ENCODE measurements around the gene PLXNA1.

The PLXNA1 gene

GRCh38 chr3:127003175-127003555 lies 20.2 kb downstream of the PLXNA1 start:
- no peak for DNase-seq

GRCh38 chr3:127003601-127004280 lies 20.8 kb downstream of the PLXNA1 start:
- no peak for DNase-seq

GRCh38 chr3:127004641-127005397 lies 21.9 kb downstream of the PLXNA1 start:
- DNase-seq = no peak

GRCh38 chr3:127005864-127006500 lies 23.1 kb downstream of the PLXNA1 start:
- DNase-seq = no peak

GRCh38 chr3:127006781-127007436 lies 24.0 kb downstream of the PLXNA1 start:
- DNase-seq = no peak

DNA sequence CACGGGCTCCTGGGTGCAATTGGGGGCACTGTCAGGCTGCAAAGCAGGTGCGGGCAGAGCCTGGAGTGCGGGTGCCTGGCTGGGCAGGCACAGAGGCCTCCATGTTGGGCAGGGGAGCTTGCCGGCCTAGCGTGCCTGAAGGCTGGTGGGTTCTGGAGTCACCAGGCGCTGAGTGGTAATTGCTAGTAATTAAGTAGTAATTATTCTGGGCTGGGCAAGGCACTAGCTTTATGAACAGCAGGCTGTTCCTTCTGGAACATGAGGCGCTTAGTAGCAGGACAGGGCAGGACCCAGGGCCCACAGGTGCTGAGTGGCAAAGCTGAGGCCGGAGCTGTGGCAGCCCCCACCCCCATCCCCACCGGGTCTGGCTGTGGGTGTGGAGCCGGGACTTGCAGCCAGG lies 25.3 kb downstream of the PLXNA1 start:
- DNase-seq = no peak

DNA sequence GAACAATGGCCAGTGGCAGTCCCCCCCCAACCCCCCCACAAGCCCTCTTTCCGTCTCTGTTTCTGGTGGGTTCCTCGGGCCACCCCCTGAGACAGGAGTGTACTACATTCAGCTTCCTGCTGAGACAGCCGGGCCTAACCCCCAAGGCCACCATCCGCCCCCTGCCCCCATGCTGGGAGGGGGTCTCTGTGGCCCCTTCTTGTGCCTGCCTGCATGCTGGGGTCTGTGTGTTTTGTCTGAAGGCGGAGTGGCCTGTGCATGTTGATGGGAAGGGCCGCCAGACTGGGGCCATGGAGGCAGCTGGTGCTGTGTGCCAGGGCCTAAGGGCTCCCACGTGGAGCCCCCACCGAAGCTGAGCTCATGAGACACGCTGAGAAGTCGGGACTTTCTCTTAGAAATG lies 26.6 kb downstream of the PLXNA1 start:
- DNase-seq = no peak

DNA sequence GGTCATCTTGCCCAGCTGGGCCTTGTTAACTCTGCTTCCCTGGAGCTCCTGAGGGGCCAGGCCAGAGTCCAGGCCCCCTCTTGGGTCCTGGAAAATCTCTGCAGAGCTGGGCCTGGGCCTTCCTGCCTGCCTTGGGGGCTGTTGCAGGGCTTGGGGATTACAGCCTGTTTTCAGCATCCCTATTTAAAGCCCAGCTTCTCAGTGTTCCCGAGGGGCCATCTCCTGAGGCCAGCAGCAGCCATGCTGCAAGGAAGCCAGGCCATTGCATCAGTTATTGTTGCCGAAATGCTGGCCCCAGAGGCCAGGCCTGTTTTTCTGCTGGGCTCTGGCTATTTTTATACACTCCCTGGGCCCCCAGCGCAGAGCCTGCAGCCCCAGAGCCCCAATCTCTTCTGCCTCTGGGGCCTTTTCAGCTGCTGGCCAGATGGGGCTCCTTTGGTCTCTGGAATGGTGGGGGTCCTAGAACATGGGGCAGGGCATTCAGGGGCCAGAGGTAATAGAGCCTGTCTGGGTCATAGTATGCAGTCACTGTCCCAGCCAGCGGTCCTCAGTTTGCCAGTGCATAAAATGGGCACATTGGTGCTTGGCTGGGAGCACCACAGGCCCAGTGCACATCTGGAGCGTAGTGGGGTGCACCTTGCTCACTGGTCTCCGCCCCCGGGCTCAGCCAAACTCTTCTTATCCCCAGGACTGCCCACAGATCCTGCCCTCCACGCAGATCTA lies 28.5 kb downstream of the PLXNA1 start:
- no peak for DNase-seq

GRCh38 chr3:127012091-127012490 lies 29.2 kb downstream of the PLXNA1 start:
- no peak for DNase-seq

DNA sequence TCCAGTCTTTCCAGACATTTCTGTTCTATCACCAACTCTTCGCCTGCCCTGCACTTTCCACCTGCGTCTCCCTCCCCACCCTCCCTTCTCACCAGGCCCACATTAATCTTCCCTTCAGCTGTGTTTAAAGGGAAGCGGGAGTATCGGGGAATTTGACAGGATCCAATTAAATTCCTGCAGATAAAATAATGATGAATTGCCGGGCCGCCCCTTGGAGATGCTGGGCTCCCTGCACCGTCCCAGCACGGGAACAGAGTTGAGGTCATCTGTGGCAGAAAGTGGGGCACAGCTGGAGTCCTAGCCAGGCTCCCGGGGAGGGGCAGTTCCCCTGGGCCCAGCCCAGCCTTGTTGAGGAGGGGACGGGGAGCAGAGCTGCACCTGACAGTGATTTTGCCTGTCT lies 30.3 kb downstream of the PLXNA1 start:
- no peak for DNase-seq

GRCh38 chr3:127013758-127014535 lies 31.0 kb downstream of the PLXNA1 start:
- DNase-seq = no peak

DNA sequence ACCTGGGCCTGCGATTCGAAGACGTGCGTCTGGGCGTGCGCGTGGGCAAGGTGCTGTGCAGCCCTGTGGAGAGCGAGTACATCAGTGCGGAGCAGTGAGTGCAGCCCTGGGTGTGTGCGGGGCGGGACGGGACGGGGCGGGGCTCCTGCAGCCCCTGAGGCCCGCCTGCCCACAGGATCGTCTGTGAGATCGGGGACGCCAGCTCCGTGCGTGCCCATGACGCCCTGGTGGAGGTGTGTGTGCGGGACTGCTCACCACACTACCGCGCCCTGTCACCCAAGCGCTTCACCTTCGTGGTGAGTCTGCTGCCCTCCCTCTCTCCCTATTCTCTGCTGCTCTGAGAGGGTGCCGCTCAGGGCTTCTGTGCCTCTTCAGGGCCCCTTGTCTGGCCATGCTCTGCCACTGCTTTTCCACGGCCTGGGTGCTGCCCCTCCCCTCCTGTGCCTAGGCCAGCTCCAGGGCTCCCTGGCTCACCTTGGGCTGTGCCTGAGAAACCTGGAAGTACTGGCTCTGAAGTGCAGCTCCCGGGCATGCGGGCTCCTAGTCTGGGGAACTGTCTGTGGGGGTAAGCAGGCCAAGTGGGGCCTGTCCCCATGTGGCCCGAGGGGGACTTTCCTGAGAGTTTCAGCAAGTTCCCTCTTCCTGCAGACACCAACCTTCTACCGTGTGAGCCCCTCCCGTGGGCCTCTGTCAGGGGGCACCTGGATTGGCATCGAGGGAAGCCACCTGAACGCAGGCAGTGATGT lies 31.8 kb downstream of the PLXNA1 start:
- DNase-seq = no peak

DNA sequence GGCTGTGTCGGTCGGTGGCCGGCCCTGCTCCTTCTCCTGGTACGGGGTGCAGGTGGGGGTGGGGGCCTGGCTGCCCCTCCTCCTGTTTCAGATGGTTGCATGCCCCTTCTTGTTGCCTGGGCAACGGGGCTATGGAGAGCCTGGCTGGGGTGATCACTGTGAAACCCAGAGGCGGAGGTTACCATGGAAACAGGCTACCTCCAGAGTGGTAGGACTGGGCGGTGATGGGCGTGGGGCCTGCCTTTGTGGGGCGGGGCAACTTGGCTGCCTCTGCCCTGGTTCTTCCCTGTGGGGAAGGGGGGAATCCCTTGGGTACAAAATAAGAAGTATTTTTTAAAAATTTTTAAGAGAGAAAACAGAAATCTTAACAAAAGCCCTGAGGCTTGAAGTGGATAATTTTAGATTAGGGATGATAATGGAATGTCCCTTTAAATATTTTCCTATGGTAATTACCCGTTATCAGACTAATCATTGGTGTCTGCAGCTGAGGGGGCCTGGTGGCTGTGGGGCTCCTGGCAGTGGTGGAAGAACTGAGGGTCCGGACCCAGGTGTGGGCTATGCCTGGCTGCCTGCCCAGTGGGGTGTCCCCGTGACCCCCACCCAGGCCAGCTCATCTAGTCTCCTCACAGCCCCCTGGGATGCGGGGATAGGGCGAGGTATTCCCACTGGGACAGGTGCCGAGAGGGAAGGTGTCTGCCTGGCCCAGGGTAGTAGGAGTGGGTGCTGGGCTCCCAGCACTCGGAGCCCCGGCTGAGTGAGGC lies 32.5 kb downstream of the PLXNA1 start:
- no peak for DNase-seq

GRCh38 chr3:127016043-127016343 lies 33.1 kb downstream of the PLXNA1 start:
- no peak for DNase-seq

- no peak for DNase-seq
Measured at GRCh38 chr3:127016461-127016860, 33.5 kb downstream of the PLXNA1 start.

- DNase-seq = no peak
Measured at GRCh38 chr3:127017229-127017628, 34.3 kb downstream of the PLXNA1 start.

DNA sequence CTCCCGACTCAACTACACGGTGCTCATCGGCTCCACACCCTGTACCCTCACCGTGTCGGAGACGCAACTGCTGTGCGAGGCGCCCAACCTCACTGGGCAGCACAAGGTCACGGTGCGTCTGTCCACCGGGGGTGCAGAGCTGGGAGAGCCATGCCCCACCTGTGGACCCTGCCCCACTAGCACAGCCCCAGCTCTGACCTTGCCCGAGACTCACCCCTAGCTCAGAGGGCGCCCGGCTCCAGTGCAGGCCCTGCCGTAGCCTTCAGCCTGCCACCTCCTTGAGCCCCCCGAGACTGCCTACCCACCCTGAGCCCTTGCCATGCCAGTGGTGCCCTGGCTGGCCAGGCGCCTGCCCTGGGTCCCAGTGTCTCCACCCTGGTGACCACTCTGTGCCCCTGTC lies 34.9 kb downstream of the PLXNA1 start:
- no peak for DNase-seq

GRCh38 chr3:127018306-127018828 lies 35.5 kb downstream of the PLXNA1 start:
- DNase-seq = no peak

GRCh38 chr3:127019449-127019848 lies 36.5 kb downstream of the PLXNA1 start:
- no peak for DNase-seq

DNA sequence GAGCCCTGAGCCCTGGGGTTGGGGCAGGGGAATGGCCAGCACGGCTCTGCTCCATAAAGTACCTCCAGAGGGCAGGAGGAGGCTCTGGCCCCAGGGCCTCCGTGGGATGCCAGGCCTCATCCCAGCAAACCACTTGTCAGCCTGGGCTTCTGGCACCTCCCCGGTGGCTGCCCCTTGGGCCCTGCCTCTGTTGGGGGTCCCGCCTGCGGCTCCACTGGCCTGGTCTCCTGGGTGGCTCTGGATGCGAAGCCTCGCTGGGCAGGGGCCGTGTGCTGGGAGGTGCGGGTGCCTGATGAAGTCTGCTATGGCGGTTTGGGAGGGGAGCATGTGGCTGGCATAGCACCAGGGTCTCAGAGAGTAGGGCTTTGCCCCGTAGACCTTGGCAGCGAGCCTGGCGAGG lies 37.6 kb downstream of the PLXNA1 start:
- DNase-seq = no peak

GRCh38 chr3:127022849-127023248 lies 39.9 kb downstream of the PLXNA1 start:
- DNase-seq = no peak
